Glutamatergic neuron (in vitro differentiated cells): ENCODE data around the gene TMOD2. TPM values are rescaled to one million over a fixed set of nuclear protein-coding genes. Genes with fewer than 3 reads are reported as not detected.

Source experiments
- DNase-seq: peaks from one replicate; pipeline ENCODE4 v3.0.0; 2022
- H3K27ac Mint-ChIP-seq: one replicate; pipeline ENCODE4 v1.8.0; 2020; ENCODE audit warnings: mild to moderate bottlenecking, mixed read lengths, inconsistent platforms; ENCODE audit not compliant: unreplicated experiment
- H3K27me3 Mint-ChIP-seq: one replicate; pipeline ENCODE4 v1.8.0; 2020; ENCODE audit warnings: mild to moderate bottlenecking, moderate library complexity, mixed read lengths, inconsistent platforms; ENCODE audit not compliant: unreplicated experiment
- H3K36me3 Mint-ChIP-seq: one replicate; pipeline ENCODE4 v1.8.0; 2020; ENCODE audit warnings: mild to moderate bottlenecking, mixed read lengths, inconsistent platforms; ENCODE audit not compliant: unreplicated experiment
- H3K4me1 Mint-ChIP-seq: one replicate; pipeline ENCODE4 v1.8.0; 2020; ENCODE audit warnings: mild to moderate bottlenecking, low read depth, mixed read lengths, inconsistent platforms; ENCODE audit not compliant: unreplicated experiment
- H3K4me3 Mint-ChIP-seq: one replicate; pipeline ENCODE4 v1.8.0; 2020; ENCODE audit warnings: mild to moderate bottlenecking, mixed read lengths, inconsistent platforms; ENCODE audit not compliant: unreplicated experiment
- H3K9me3 Mint-ChIP-seq: one replicate; pipeline ENCODE4 v1.8.0; 2020; ENCODE audit warnings: mild to moderate bottlenecking, moderate library complexity, mixed read lengths, inconsistent platforms; ENCODE audit not compliant: unreplicated experiment
- CTCF ChIP-seq: fragments of 200-600 bp; sonication (generic); IDR thresholded peaks from one replicate; pipeline ENCODE4 v1.5.0; 2021; ENCODE audit not compliant: partially characterized antibody, unreplicated experiment
- total RNA-seq: library from RNA; stranded (reverse); fragmentation: NEBNext Ultra II Directional; extraction: Animal tissue kit (Norgen Biotek cat#: 25700); gene quantifications from one replicate; pipeline ENCODE4 v1.2.1, GENCODE V29; 2021; ENCODE audit not compliant: unreplicated experiment

The TMOD2 gene
- total RNA-seq, 1 donor from 2014 or later: 75.0 TPM

- Mint-ChIP-seq H3K4me1 (peaks cover 1% of the 10 kb centered on the region), H3K9me3 (no peaks in the 10 kb centered on the region), H3K36me3 (peaks cover 3% of the 10 kb centered on the region), H3K4me3 (no peak overlapping the region), H3K27me3 (no peaks in the 10 kb centered on the region), H3K27ac (peak overlapping the region; percentile 17)
- DNase-seq: no peak
- no peak for TF ChIP-seq CTCF
Observed at GRCh38 chr15:51708013-51708412, 43.4 kb upstream of the TMOD2 start.

GRCh38 chr15:51709031-51709430 is 42.4 kb upstream of the TMOD2 start:
- peaks cover 1% of the 10 kb centered on the region for H3K4me1 Mint-ChIP-seq
- DNase-seq: no peak
- no peak for TF ChIP-seq CTCF
- no peak overlapping the region for H3K27ac Mint-ChIP-seq
- no peaks in the 10 kb centered on the region for H3K27me3 Mint-ChIP-seq
- H3K4me3 Mint-ChIP-seq: no peak overlapping the region
- H3K36me3 Mint-ChIP-seq: peaks cover 6% of the 10 kb centered on the region
- H3K9me3 Mint-ChIP-seq: peaks cover 3% of the 10 kb centered on the region

GRCh38 chr15:51714162-51714561 is 37.2 kb upstream of the TMOD2 start:
- DNase-seq: no peak
- Mint-ChIP-seq H3K9me3 (peaks cover 10% of the 10 kb centered on the region), H3K27me3 (peaks cover 2% of the 10 kb centered on the region), H3K4me3 (no peak overlapping the region), H3K4me1 (peaks cover 11% of the 10 kb centered on the region), H3K27ac (peak overlapping the region; percentile 1), H3K36me3 (peaks cover 16% of the 10 kb centered on the region)
- TF ChIP-seq CTCF: no peak

- peaks cover 11% of the 10 kb centered on the region for H3K4me1 Mint-ChIP-seq
- H3K36me3 Mint-ChIP-seq: peaks cover 16% of the 10 kb centered on the region
- TF ChIP-seq CTCF: no peak
- no peak for DNase-seq
- peaks cover 10% of the 10 kb centered on the region for H3K9me3 Mint-ChIP-seq
- no peak overlapping the region for H3K27ac Mint-ChIP-seq
- H3K4me3 Mint-ChIP-seq: no peak overlapping the region
- peaks cover 2% of the 10 kb centered on the region for H3K27me3 Mint-ChIP-seq
Observed at GRCh38 chr15:51714911-51715310, 36.5 kb upstream of the TMOD2 start.

GRCh38 chr15:51718219-51718618 is 33.2 kb upstream of the TMOD2 start:
- Mint-ChIP-seq H3K27ac (peak overlapping the region; percentile 69), H3K4me3 (peak overlapping the region; percentile 20), H3K36me3 (peaks cover 11% of the 10 kb centered on the region), H3K27me3 (peaks cover 2% of the 10 kb centered on the region), H3K4me1 (peaks cover 13% of the 10 kb centered on the region), H3K9me3 (peaks cover 10% of the 10 kb centered on the region)
- DNase-seq: no peak
- TF ChIP-seq CTCF: no peak
